ENCODE data around the gene PDLIM4.
A peak's percentile ranks its signal among the peaks of the same experiment; 100 is the strongest.

The PDLIM4 gene

DNA sequence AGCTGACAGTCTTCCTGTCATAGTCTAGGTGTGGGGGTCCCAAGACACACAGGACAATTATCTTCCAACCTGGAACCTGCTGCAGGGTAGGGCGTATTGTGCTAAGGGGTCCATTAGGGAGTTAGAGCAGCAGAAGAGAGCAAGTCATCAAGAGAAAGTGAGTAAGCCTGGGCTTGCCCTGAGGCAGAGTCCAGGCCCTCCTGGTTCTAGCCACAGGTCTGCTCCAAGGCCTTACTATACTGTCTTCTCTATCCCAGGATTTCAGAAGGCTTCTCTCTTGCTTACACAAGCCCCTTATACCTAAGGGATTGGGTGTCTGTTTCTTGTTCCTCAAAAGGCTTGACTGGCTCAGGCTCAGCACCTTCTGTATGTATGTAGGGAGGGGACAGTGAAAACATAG, 37.5 kb upstream of the PDLIM4 start:
- Histone ChIP-seq H3K36me3 (peaks cover 40% of the 10 kb centered on the region), H3K9me3 (ENCODE audit: severe bottlenecking) (no peaks in the 10 kb centered on the region), H3K4me3 (ENCODE audit: low read depth, low read length) (no peak overlapping the region), H3K27me3 (ENCODE audit: insufficient read depth, low read depth, severe bottlenecking) (no peaks in the 10 kb centered on the region), H3K27ac (no peak overlapping the region)
- no peak for TF ChIP-seq CTCF (IDR thresholded peaks at IDR 0.05; ENCODE audit: low read depth, low read length)
- no peak for DNase-seq

- DNase-seq = no peak
- Histone ChIP-seq H3K36me3 (peaks cover 35% of the 10 kb centered on the region), H3K4me3 (ENCODE audit: low read depth, low read length) (no peak overlapping the region), H3K9me3 (ENCODE audit: severe bottlenecking) (no peaks in the 10 kb centered on the region), H3K27me3 (ENCODE audit: insufficient read depth, low read depth, severe bottlenecking) (no peaks in the 10 kb centered on the region), H3K27ac (no peak overlapping the region)
- TF ChIP-seq CTCF (IDR thresholded peaks at IDR 0.05; ENCODE audit: low read depth, low read length) = no peak
Measured at GRCh38 chr5:132220491-132220890, 37.0 kb upstream of the PDLIM4 start.

DNA sequence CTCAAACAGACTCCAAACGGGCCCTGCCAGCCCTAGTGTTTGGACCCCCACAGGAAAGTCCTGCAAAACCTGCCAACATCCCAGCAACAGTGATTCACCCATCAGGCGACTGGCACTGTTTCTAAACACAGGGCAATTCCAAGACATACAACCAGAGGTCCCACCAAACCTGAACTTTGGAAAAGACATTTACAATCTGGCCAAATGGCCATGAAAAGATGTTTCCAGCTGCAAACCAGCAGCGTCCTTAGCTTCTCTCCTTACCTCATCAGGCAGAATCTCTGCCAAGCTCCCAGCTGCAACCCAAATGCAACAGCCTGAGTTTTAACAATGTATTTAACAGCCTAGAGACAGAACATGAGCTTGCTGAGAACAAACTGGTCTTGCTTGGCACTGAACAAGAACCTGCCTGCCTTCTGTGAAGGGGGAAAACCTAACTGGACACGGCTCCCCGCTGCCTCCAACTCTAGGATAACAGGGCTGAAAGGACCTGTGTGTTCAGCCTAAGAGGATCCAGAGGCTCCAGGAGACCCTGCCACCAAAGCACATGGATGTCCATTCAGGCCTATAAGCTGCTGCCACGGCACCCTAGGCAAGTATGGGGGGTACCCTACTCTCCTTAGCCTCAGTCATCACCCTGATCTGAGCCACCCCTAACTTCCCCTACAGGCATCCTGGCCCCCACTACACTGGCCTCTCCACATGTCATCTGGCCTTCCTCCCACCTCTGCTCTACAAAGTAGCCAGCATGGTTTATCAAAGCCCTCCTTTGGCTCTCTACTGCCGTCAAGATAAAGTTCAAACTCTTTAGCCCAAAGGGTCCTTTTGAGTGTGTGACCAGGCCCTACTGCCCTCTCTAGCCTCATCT, 35.5 kb upstream of the PDLIM4 start:
- Histone ChIP-seq H3K4me3 (ENCODE audit: low read depth, low read length) (no peak overlapping the region), H3K27me3 (ENCODE audit: insufficient read depth, low read depth, severe bottlenecking) (no peaks in the 10 kb centered on the region), H3K9me3 (ENCODE audit: severe bottlenecking) (no peaks in the 10 kb centered on the region), H3K27ac (no peak overlapping the region), H3K36me3 (peaks cover 25% of the 10 kb centered on the region)
- no peak for TF ChIP-seq CTCF (IDR thresholded peaks at IDR 0.05; ENCODE audit: low read depth, low read length)
- no peak for DNase-seq

DNA sequence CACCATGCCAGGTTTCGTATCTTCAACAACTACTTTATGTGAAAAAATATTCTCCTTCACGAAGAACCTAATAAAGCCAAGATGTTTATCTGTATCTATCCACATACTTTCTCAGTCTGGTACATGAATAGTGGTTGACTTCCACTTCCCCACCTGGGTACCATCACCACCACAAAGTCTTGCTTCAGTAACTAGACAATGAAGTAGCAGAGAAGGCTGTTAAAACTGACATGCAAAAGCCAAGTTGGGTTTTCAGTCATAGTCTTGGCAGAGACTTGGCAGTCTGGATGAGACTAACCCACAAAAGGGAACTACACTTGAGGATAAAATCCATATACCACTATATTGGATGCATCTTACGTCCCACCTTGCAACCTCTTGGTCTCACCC, 34.9 kb upstream of the PDLIM4 start:
- no peak for DNase-seq
- no peak for TF ChIP-seq CTCF (IDR thresholded peaks at IDR 0.05; ENCODE audit: low read depth, low read length)
- H3K4me3 ChIP-seq (ENCODE audit: low read depth, low read length) = no peak overlapping the region
- no peak overlapping the region for H3K27ac ChIP-seq
- no peaks in the 10 kb centered on the region for H3K9me3 ChIP-seq (ENCODE audit: severe bottlenecking)
- peaks cover 20% of the 10 kb centered on the region for H3K36me3 ChIP-seq
- H3K27me3 ChIP-seq (ENCODE audit: insufficient read depth, low read depth, severe bottlenecking) = no peaks in the 10 kb centered on the region

- no peak overlapping the region for H3K4me3 ChIP-seq (ENCODE audit: low read depth, low read length)
- peaks cover 11% of the 10 kb centered on the region for H3K36me3 ChIP-seq
- H3K27me3 ChIP-seq (ENCODE audit: insufficient read depth, low read depth, severe bottlenecking) = no peaks in the 10 kb centered on the region
- peak overlapping the region; percentile 87 for H3K27ac ChIP-seq
- no peak for DNase-seq
- no peaks in the 10 kb centered on the region for H3K9me3 ChIP-seq (ENCODE audit: severe bottlenecking)
- no peak for TF ChIP-seq CTCF (IDR thresholded peaks at IDR 0.05; ENCODE audit: low read depth, low read length)
Measured at GRCh38 chr5:132223861-132224260, 33.6 kb upstream of the PDLIM4 start.

DNA sequence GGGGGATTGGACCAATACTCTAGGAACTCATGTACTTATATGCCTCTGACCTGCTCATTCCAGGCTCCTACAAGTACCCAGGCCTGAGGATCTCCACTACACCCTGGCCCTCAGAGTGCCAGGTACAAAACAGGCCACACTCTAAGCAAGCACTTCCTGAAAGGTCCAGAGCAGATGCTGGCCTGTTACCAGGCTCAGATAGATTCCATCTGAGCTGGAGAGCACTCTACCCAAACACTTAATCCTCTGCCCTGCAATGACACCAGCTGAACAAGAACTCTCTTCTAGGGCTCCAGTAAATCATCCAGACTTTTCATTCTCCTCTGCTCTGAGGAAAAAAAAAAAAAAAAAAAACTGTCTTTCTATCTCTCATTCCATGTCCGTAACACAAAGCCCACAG, 32.8 kb upstream of the PDLIM4 start:
- Histone ChIP-seq H3K9me3 (ENCODE audit: severe bottlenecking) (no peaks in the 10 kb centered on the region), H3K27me3 (ENCODE audit: insufficient read depth, low read depth, severe bottlenecking) (no peaks in the 10 kb centered on the region), H3K4me3 (ENCODE audit: low read depth, low read length) (peak overlapping the region; percentile 31), H3K27ac (peak overlapping the region; percentile 87), H3K36me3 (peaks cover 10% of the 10 kb centered on the region)
- TF ChIP-seq CTCF (IDR thresholded peaks at IDR 0.05; ENCODE audit: low read depth, low read length) = no peak
- DNase-seq = peak; percentile 67

Data from WERI-Rb-1 (cell line).